HG02852 (cell line): ENCODE data around the gene COL8A2.

Experiments
- ATAC-seq: cut with Tn5 transposase; IDR thresholded peaks from one replicate; pipeline ENCODE4 v1.9.1; 2021; ENCODE audit warnings: mild to moderate bottlenecking, moderate library complexity; ENCODE audit not compliant: unreplicated experiment

COL8A2 gene

DNA sequence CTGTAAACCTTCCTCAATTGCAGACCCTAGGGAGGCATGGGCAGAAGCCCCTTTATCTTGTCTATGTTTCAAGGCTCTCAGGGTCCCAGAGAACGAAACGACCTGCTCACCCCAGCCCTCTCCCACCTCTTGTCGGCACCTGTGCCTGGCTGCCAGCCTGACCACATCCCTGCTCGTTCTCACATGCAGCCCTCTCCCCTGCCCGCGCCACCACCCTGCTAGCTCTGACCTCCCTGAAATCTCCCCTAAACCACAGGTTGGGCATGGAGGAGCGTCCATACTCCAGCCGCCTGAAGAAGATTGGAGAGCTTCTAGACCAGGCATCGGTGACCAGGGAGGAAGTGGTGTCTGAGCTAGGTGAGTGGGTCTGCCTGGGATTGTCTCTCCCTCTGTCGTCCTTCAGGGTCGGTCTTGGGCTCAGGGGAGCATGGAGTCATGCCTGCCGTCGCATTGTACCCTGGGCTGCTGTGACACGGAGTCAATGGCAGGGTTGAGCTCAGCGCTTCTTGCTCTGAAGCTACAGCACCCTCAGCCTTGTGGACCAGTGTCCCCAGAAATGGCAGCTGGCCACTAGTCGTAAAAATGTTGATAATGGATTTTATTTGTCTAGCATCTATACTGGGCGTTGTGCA is 32.7 kb downstream of the COL8A2 start:
- ATAC-seq, result no peak

DNA sequence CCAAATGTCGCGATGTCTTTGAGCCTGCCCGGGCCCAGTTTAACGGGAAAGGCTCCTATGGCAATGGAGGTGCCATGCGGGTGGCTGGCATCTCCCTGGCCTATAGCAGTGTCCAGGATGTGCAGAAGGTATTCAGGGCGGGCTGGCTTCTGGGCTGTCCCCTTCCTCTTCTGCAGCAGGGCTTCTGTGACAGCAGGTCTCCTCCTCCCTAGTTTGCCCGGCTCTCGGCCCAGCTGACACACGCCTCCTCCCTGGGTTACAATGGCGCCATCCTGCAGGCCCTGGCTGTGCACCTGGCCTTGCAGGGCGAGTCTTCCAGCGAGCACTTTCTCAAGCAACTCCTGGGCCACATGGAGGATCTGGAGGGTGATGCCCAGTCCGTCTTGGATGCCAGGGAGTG is 33.3 kb downstream of the COL8A2 start:
- ATAC-seq, result no peak

DNA sequence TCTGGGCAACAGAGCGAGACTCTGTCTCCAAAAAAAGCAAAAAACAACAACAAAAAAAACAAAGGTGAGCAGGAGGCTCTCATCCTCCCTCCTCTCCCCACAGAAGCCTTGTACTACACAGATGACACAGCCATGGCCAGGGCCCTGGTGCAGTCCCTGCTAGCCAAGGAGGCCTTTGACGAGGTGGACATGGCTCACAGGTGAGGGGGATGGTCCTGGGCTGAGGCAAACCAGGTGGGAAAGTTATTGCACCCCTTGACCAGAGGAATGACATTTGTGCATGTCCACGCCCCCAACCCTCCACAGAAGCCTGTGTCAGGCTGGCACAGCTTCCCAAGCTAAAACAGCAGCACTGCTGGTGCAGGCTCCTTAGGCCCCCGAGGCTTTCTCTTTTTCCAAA is 33.9 kb downstream of the COL8A2 start:
- ATAC-seq, result no peak

DNA sequence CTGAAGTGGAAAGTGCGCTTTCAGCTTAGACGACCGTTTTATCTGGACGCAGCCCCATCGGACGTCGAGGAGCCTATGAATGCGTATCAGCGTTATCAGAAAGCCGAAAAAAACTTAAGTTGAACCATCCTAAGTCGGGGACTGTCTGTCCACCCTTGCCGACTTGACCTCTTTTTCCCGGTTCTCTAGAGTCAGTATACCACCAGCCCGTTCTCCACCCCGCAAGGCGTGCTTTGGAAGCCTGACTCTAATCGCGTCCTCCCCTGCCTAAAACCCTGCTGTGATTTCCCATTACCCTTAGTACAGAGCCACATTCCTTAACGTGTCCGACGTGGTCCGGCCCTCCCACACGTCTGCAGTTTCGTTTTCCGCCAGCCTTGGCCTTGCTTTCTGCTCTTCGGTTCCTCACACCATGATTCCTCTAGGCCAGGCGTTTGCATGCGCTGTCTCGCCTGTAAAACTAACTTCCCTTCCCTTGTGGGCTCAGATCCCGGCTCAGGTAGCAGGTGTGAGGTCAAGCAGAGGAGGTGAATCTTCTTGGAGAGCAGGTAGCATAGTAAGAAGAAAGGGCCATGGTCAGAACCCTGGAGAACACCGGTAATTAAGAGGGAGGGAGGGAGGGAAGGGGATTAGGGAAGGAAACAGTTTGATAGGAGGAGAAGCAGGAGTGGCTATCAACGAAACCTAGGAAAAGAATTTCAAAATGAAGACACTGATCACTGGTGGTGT is 35.5 kb downstream of the COL8A2 start:
- no peak for ATAC-seq

DNA sequence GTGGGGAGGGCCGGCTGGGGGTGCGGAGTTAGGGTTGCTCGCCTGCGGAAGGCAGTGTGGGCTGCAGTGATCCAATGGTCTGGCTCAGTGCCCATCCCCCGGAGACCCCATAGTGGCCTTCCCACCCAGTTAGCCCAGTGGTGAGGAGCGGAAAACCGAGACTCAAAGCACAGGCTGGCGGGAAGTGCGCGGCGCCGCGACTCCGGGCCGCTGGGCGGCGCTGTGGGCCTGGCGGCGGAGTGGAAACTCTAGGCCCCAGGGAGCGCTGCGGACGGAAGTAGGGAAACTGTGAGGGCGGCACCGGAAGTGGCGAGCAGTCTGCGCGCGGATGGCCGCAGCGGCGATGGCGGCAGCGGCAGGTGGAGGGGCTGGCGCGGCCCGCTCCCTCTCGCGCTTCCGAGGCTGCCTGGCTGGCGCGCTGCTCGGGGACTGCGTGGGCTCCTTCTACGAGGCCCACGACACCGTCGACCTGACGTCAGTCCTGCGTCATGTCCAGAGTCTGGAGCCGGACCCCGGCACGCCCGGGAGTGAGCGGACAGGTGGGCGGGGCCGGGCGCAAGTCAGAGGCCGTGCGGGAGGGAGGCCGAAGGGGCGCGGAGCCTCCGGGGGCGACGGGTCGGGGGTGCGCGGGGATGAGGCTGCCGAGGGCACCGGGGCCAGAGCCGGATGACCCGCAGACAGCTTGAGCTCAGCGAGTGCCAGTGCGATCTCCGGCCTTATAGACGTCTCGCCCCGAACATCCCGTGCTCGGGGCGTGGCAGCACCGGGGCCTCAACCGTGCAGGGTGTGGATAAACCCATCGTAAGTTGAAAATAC is 36.2 kb downstream of the COL8A2 start, which contains the start of gene ADPRS:
Gene ADPRS, plus strand, starts transcription at position 316 of the 816 bp plus-strand sequence. Its CDS starts 13 bp downstream, at position 329.
- peak; percentile 68 for ATAC-seq

DNA sequence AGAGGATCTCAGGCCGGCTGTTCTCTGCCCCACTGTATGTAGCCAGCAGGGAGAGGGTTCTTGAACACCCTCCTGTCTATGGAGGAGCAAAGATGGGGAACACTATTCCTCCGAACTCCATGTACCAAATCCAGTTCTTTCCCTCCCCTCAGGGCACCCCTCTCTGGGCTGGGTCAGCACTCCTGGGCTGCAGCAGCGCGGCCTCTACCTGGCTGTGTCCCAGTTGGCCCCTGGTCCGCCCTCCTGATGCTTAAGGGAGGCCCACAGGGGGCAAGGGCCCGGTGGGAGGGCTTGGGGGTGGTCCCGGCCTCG is 36.8 kb downstream of the COL8A2 start:
- ATAC-seq, result peak; percentile 22

DNA sequence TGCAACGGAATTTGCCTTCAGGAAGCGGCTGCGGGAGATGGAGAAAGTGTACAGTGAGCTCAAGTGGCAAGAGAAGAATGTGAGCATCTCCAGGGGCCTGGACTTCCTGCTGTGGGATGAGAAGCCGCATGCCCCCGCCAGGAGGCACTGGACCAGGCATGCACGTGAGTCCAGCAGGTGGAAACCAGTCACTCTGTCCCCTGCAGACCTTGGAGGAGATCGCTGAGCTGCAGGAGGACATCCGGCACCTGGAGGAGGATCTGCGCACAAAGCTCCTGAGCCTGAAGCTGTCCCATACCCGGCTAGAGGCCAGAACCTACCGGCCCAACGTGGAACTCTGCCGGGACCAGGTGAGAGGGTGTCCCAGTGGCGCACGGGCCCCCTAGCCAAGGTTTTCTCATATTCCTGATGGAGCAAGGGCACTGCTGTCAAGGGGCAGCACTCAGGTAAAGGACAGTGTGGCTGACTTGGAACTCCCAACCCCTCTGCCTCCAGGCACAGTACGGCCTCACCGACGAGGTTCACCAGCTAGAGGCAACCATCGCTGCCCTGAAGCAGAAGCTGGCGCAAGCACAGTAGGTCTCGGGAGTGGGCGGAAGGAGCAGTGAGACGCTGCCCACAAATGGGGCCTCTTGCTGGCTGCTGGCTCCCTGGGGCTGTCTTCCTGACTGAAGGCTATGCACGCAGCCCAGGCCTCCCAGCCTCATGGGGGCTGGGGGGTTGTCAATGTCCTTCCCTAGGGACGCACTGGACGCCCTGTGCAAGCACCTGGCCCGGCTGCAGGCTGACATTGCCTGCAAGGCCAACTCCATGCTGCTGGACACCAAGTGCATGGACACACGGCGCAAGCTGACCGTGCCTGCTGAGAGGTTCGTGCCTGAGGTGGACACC is 37.5 kb downstream of the COL8A2 start:
- ATAC-seq, result no peak

DNA sequence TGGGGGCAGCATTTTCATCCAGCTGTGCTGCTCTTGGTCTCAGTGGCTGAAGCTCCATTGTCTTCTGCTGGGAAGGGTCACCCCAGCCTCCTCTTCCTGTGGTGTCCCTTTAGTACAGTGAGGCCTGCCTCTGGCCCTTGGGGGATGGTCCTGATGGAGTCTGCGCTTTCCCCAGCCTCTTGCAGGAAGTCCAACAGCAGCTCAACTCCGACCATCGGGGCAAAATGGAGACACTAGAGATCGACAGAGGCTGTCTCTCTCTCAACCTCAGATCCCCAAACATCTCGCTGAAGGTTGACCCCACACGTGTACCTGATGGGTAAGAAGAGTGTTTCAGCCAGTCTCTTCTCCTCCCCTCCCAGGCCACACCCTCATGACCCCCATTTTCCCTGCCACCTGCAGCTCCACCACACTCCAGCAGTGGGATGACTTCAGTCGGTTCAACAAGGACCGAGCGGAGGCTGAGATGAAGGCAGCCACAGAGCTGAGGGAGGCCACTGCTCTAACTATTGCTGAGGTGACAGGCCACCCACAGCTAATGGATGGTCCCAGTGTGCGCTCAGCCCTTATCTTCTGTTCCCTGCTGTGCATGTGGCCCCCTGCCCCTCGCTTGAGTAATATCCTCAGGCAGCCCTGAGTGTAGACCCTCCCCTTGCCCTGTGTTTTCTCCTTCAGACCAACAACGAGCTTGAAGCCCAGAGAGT is 38.3 kb downstream of the COL8A2 start:
- no peak for ATAC-seq

DNA sequence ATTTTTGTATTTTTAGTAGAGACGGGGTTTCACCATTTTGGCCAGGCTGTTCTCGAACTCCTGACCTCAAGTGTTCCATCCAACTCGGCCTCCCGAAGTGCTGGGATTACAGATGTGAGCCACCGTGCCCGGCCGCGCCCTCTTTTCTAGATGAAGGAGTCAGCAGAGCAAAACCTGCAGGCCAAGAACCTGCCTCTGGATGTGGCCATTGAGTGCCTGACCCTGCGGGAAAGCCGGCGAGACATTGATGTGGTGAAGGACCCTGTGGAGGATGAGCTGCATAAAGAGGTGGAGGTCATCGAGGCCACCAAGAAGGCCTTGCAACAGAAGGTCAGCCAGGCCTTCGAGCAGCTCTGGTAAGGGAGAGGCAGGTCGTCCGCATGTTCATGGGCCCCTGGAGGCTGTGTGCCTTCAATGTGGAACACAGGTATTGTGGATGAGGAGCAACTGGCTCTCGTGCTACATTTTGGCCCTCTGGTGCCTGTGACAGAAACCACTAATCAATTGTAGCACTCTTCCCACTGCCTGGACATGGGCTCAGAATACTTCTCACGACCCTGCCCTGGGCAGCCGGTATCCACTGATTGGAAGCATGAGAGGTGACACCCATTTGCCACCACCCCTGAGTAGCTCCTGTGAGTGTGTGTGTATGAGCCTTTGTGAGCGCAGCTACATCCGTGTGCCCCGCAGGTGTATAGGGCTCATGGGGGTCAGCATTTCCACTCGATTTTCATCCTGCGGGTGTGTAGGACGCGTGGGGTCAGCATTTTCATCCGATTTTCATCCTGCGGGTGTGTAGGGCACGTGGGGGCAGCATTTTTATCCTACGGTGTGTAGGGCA is 39.1 kb downstream of the COL8A2 start:
- no peak for ATAC-seq

DNA sequence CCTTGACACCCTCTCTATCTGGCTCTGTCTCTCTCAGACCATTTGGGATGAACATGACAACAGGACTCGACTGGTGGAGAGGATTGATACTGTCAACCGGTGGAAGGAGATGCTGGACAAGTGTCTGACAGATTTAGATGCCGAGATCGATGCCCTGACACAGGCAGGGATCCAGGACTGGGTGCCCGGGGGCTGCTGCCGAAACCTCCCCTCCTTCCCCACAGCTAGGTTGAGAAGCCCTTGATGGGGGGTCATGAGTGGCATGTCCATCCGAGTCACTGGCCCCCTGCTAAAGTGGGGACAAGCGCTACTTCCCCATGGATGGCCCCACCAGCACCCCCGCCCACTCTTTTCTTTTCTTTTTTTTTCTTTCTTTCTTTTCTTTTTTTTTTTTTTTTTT is 39.9 kb downstream of the COL8A2 start:
- ATAC-seq, result no peak

DNA sequence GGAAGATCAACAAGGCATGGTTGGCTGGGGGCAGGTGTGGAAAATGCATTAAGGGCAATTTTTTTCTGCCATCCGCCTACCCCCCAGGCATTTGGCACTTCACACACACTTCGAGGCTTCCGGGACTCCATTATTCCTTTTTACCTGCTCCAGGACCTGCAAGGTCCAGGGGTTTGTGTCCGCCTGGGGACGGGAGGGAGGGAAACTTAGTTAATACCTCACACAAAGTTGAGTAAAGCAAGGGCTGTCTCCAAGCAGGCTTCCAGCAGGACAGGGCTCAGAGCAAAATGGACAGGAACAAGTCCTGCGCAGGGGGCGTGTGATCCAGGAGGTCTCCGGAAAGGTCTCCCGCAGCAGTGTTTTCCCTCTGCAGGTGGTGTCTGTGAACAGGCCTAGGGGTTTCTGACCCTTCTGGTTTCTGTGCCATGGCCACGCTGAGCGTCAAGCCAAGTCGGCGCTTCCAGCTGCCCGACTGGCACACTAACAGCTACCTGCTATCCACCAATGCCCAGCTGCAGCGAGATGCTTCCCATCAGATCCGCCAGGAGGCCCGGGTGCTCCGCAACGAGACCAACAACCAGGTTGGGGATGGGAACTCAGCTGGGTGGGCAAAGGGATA is 40.4 kb downstream of the COL8A2 start:
- no peak for ATAC-seq

DNA sequence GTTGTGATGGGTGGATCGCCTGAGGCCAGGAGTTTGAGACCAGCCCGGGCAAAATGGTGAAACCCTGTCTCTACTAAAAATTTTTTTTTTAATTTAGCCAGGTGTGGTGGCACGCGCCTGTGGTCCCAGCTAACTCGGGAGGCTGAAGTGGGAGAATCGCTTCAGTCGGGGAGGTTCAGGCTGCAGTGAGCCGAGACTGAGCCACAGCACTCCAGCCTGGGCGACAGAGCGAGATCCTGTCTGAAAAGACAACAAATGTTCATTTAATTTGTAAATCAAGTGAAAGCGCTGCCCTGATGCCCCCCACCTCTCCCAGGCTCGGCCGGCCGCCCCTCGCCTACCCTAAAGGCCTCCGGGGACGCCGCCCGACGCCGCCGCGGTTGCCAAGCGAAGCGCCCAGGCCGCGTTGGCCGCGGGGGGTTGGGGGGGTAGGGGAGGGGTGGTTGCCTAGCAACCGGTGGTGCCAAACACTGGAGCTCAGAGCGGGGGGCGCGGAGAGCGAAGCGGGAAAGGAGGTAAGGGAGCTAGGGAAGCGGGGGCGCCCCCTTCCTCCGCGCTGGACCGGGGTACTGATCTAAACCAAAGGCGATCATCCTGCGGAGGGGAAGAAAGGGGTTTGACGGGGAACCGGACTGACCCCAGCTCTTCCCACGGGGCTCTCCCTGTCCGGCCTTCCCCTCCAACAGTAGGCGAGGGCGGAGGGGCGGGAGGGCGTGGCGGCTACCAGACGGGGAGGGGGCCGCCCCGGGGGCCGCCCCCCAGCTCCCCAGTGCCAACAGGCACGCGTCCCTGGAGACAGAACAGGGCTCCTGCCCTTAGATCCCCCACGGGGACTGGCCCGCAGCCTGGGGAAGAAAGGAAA is 41.2 kb downstream of the COL8A2 start, which contains the start of gene TEKT2:
Gene TEKT2, plus strand, starts transcription at position 460 of the 862 bp plus-strand sequence. CDS start 828 bp downstream, outside the sequence.
- ATAC-seq, result no peak

DNA sequence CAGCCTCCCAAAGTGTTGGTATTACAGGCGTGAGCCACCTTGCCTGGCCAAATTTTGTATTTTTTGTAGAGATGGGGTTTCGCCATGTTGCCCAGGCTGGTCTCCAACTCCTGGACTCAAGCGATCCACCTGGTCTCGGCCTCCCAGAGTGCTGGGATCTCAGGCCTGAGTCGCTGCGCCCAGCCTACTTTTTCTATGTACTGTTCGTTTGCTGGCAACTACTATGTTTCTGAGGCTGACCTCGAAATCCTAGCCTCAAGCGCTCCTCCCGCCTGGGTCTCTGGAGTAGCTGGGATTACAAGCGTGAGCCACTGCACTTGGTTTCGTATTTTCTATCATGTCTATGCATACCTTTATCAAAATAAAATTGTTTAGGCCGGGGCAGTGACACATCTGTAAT is 41.8 kb downstream of the COL8A2 start:
- no peak for ATAC-seq

DNA sequence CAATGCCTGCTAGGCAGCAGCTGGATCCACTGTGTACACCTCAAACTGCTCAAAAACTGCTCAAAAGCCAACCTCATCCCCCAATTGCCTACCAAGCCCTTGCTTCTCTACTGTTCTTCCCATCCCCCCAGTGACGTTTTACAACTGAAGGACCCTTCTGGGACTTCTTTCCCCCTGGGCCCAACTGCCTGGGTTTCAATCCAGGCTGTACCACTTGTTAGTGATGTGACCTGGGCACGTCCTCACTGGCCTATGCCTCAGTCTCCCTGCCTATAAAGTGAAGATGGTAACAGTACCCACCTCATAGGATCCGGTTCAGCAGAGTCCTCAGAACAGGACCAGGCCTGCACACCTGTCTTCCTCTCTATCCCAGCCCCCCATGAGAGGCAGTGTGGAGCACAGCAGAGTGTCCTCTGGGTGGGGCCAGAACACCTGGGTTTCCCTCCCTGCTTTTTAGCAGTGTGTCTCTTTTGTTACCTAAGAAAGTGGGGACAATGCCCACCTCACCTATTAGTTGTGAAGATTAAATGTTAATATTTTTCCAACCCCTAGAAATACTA is 43.0 kb downstream of the COL8A2 start:
- no peak for ATAC-seq

DNA sequence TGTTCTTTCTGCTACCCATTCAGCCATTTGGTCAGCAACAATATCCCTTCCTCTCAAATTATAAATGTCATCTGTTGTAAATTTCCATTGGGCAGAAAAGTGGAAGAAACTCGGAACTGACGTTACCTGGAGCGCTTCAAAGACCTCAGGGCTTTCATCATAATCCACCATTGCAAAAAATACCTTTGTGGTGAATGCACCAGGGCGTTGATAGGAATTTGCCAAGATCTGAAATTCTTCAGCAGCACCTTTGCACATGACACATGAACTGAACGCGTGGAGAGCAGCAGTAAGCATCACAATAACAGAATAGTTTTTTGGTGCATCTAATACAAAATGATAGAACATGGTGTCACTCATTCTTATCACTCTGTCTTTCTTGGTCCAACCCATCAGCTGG is 44.2 kb downstream of the COL8A2 start:
- ATAC-seq, result no peak

DNA sequence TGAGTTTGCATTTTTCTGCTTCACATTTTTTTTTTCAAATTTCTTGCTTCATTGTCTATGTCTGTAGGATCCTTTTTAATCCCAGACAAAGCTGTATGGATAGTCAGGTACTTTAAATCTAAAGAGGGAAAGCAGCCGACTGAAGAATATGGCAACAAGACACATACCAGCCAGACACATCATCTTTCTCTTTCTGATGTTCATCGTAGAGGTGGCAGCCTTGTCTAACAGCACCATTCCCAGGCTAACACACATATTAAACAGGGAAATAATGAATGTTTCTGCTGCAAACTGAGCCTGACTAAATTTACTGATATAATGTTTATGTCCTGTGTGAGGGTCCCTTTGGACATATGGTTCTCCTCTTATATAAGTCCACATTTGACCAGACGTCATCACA is 44.8 kb downstream of the COL8A2 start:
- ATAC-seq, result no peak

DNA sequence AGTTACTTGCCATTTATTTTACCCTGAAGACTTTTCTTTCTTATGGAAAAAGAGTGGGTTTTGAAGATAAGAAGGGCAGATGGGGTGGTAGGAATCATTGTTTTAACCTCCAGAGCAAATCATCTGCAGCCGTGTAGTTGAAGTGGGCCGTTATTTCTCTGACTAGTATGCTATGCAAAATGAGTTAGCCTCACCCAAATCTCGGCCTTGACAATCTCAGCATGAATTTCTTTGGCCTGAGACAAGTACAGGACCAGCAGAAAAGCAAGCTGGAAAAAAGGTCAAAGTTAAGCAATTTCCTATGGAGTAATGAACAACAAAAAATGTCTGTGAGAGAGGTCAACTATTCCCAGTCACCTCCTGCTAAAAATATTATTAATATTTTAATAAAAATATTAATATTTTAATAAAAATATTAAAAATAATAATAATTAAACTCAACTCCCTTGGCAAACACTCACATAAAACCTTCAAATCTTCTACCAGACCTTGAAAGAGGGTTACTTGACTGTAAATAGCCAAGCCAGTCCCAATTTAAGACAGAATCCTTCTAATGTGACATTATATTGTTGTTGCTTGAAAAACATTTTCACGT is 47.9 kb downstream of the COL8A2 start:
- ATAC-seq, result no peak
